AG08396 (cell line): ENCODE measurements around the gene ZNF611.
"Not testable (repeated sequence)": the region's sequence is repeated elsewhere in the genome, so short reads cannot be mapped to it uniquely, and the experiment has no call there.

Source experiments
- DNase-seq: peaks from one replicate; pipeline ENCODE4 v3.0.0; 2012; ENCODE audit warnings: low spot score, mixed read lengths

The ZNF611 gene

GRCh38 chr19:52716522-52716921 is 18.3 kb downstream of the ZNF611 start:
- no peak for DNase-seq

- DNase-seq, result not testable (repeated sequence)
These were observed 18.9 kb downstream of the ZNF611 start for GRCh38 chr19:52715902-52716301.

- DNase-seq, result not testable (repeated sequence)
These were observed 19.5 kb downstream of the ZNF611 start for GRCh38 chr19:52715330-52715729.

- not testable (repeated sequence) for DNase-seq
These were observed 21.8 kb downstream of the ZNF611 start for GRCh38 chr19:52713051-52713450.

GRCh38 chr19:52711661-52712060 is 23.2 kb downstream of the ZNF611 start:
- not testable (repeated sequence) for DNase-seq

- no peak for DNase-seq
These were observed 24.3 kb downstream of the ZNF611 start for GRCh38 chr19:52710538-52710937.

- not testable (repeated sequence) for DNase-seq
These were observed 29.2 kb downstream of the ZNF611 start for GRCh38 chr19:52705615-52706014.

GRCh38 chr19:52703917-52704316 is 30.9 kb downstream of the ZNF611 start:
- no peak for DNase-seq

GRCh38 chr19:52700673-52701072 is 34.2 kb downstream of the ZNF611 start:
- no peak for DNase-seq

GRCh38 chr19:52699555-52699954 is 35.3 kb downstream of the ZNF611 start:
- DNase-seq, result not testable (repeated sequence)

- DNase-seq, result no peak
These were observed 38.8 kb downstream of the ZNF611 start for GRCh38 chr19:52695996-52696395.

- no peak for DNase-seq
These were observed 39.9 kb downstream of the ZNF611 start for GRCh38 chr19:52694921-52695320.

GRCh38 chr19:52694281-52694680 is 40.6 kb downstream of the ZNF611 start:
- DNase-seq, result not testable (repeated sequence)

GRCh38 chr19:52692431-52693008 is 42.3 kb downstream of the ZNF611 start:
- no peak for DNase-seq

GRCh38 chr19:52691737-52692136 is 43.1 kb downstream of the ZNF611 start:
- no peak for DNase-seq

GRCh38 chr19:52691215-52691610 is 43.6 kb downstream of the ZNF611 start:
- DNase-seq, result no peak

- DNase-seq, result peak; percentile 95
These were observed 44.3 kb downstream of the ZNF611 start for GRCh38 chr19:52690369-52691214.

- no peak for DNase-seq
These were observed 44.9 kb downstream of the ZNF611 start for GRCh38 chr19:52689843-52690368.

- not testable (repeated sequence) for DNase-seq
These were observed 45.7 kb downstream of the ZNF611 start for GRCh38 chr19:52688925-52689796.

- DNase-seq, result no peak
These were observed 46.5 kb downstream of the ZNF611 start for GRCh38 chr19:52688335-52688734.

- DNase-seq, result no peak
These were observed 47.2 kb downstream of the ZNF611 start for GRCh38 chr19:52687684-52688083.

- DNase-seq, result no peak
These were observed 49.0 kb downstream of the ZNF611 start for GRCh38 chr19:52685811-52686210.
